ENCODE data around the gene NRSN2. TPM values are rescaled to one million over a fixed set of nuclear protein-coding genes. Genes with fewer than 3 reads are reported as not detected.

Gene NRSN2
- total and polyA plus RNA-seq, 2 donors (not counting 3 experiments of a cell fraction or from before 2014, with no cell fraction given): 36.9 to 64.1 TPM

DNA sequence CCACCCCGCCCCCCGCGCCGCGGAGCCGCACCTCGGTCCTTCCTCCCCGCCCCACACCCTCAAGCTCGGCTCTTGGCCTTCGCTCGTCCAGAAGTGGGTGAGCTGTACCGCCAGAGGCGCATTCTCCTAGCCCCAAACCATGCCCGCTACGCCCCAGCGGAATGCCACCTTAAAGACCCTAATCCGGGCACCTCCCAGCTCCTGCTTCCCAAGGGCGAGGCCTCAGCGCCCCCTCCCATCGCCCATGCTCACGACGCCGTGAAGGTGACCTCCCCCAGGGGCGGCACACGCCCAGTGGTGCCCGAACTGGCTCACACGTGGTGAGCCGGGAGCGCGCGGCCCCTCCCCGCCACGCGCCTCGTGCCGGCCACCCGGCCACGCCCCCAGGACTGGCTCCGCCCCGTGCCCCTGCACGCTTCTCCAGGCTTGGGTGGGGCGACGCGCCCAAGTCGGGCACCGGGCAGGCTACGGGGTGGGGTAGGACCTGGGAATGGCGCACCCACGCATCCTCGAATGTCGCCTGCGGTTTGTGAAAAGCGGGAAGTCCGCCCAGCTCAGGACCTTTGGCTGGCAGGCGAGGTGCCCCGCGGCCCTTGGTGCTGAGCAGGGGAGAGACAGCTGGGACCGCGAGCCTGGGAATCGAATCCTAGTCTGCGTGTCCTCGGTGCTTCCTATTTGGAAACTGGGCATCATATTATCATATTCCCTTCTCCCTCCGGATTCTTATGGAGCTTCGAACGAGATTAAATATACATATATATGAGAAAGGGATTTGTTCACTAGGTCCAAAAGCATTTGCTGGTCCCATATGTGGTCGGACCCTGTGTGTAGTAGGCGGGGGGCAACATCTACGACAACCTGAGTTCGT lies 22.5 kb upstream of the NRSN2 start:
- peak overlapping the region; percentile 89 for H3K4me2 ChIP-seq (ENCODE audit: insufficient read depth, low read length)
- TF ChIP-seq, protein P1, sequence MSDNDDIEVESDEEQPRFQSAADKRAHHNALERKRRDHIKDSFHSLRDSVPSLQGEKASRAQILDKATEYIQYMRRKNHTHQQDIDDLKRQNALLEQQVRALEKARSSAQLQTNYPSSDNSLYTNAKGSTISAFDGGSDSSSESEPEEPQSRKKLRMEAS (IDR thresholded peaks at IDR 0.05; ENCODE audit: insufficient read depth, insufficient read length): peak; percentile 89
- no peak for TF ChIP-seq EZH2 (IDR thresholded peaks at IDR 0.05; ENCODE audit: borderline replicate concordance, low read depth, low read length, severe bottlenecking)
- peak; percentile 75 for TF ChIP-seq POLR2AphosphoS5 (IDR thresholded peaks at IDR 0.05; ENCODE audit: insufficient read depth, low read depth, low read length)
- no peak for TF ChIP-seq FOS (IDR thresholded peaks at IDR 0.05; ENCODE audit: borderline replicate concordance, insufficient read depth, low read length)
- TF ChIP-seq MYC (IDR thresholded peaks at IDR 0.05; ENCODE audit: low read depth, low read length): peak; percentile 93
- TF ChIP-seq POLR2A (IDR thresholded peaks at IDR 0.05; ENCODE audit: low read depth, low read length): peak; percentile 35
- TF ChIP-seq JUN (IDR thresholded peaks at IDR 0.05; ENCODE audit: borderline replicate concordance, insufficient read depth, insufficient read length, low read depth): no peak
- TF ChIP-seq, protein P2, sequence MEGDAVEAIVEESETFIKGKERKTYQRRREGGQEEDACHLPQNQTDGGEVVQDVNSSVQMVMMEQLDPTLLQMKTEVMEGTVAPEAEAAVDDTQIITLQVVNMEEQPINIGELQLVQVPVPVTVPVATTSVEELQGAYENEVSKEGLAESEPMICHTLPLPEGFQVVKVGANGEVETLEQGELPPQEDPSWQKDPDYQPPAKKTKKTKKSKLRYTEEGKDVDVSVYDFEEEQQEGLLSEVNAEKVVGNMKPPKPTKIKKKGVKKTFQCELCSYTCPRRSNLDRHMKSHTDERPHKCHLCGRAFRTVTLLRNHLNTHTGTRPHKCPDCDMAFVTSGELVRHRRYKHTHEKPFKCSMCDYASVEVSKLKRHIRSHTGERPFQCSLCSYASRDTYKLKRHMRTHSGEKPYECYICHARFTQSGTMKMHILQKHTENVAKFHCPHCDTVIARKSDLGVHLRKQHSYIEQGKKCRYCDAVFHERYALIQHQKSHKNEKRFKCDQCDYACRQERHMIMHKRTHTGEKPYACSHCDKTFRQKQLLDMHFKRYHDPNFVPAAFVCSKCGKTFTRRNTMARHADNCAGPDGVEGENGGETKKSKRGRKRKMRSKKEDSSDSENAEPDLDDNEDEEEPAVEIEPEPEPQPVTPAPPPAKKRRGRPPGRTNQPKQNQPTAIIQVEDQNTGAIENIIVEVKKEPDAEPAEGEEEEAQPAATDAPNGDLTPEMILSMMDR (IDR thresholded peaks at IDR 0.05; ENCODE audit: extremely low read depth in 1 of 2, insufficient read depth in 1 of 2, low read depth in 1 of 2, low read length in 2 of 2): peak; percentile 14 to 52
- no peak for TF ChIP-seq GATA2 (IDR thresholded peaks at IDR 0.05; ENCODE audit: insufficient read depth, insufficient read length, low read depth, low read length)
- FAIRE-seq (peak; percentile 89), DNase-seq (ENCODE audit: low read depth, low spot score) (peak; percentile 93)
- peak overlapping the region; percentile 67 for H3K27ac ChIP-seq (ENCODE audit: insufficient read depth, low read depth, low read length)
- TSS peak; percentile 88 for BruUV-seq (replicated peaks)
- H4K20me1 ChIP-seq (replicated peaks; ENCODE audit: control insufficient read depth, extremely low read depth, insufficient read depth, low read length): no peaks in the 10 kb centered on the region
- peaks cover 25% of the 10 kb centered on the region for H3K4me1 ChIP-seq (ENCODE audit: control insufficient read depth, extremely low read depth, insufficient read depth, low read length)
- dilution Hi-C loops (cut with MboI; ENCODE audit: extremely low pct_ligation_motif_present, low sequenced_read_pairs): no loop called here
- H3K9me3 ChIP-seq (replicated peaks; ENCODE audit: control insufficient read depth, insufficient read depth, low read length): no peaks in the 10 kb centered on the region
- H2AFZ ChIP-seq (ENCODE audit: low read depth, low read length): peak overlapping the region; percentile 68
- ChIA-PET CTCF (interaction anchor here (0.6 to 4.2 kb wide), 8 partner anchors 10 to 155 kb away, joined by 3 to 39 read pairs (median 6); partner anchors contain the start of gene ZCCHC3), POLR2A (interaction anchor here (0.9 to 2.1 kb wide), 8 partner anchors 14 to 304 kb away, joined by 3 to 9 read pairs (median 4); no protein-coding TSS in a partner anchor)
- no peaks in the 10 kb centered on the region for H3K27me3 ChIP-seq (ENCODE audit: control insufficient read depth in 2 of 2, insufficient read depth in 2 of 2, low read length in 2 of 2)
- H3K9me1 ChIP-seq (replicated peaks; ENCODE audit: control insufficient read depth, extremely low read depth, insufficient read depth, low read length): no peaks in the 10 kb centered on the region
- H3K36me3 ChIP-seq (ENCODE audit: control insufficient read depth in 2 of 2, extremely low read depth in 1 of 2, insufficient read depth in 2 of 2, low read length in 2 of 2): no peaks in the 10 kb centered on the region
- H3K9ac ChIP-seq (replicated peaks; ENCODE audit: extremely low read depth, insufficient read depth, low read length): peak overlapping the region; percentile 65
- peaks cover 15% of the 10 kb centered on the region for H3K79me2 ChIP-seq (ENCODE audit: control insufficient read depth, insufficient read depth, low read length)
- intact Hi-C loops (cut with micrococcal nuclease): loop anchor here (1.0 kb wide), 4 partner anchors 10 to 57 kb away; partner anchors contain the start of gene ZCCHC3
- peak overlapping the region; percentile 40 to 73 (median 69) for H3K4me3 ChIP-seq (replicated peaks in 1 of 3; ENCODE audit: insufficient read depth in 1 of 3, low read depth in 1 of 3, low read length in 3 of 3)
